Measurements from ENCODE around the gene EHD1. TPM values are rescaled to one million over a fixed set of nuclear protein-coding genes. Genes with fewer than 3 reads are reported as not detected.

Gene EHD1
- total RNA-seq, 1 donor from 2014 or later, result 86.8 TPM

- H3K27ac Mint-ChIP-seq, result peak overlapping the region; percentile 100
Measured at GRCh38 chr11:64841592-64842365, 36.6 kb downstream of the EHD1 start.

DNA sequence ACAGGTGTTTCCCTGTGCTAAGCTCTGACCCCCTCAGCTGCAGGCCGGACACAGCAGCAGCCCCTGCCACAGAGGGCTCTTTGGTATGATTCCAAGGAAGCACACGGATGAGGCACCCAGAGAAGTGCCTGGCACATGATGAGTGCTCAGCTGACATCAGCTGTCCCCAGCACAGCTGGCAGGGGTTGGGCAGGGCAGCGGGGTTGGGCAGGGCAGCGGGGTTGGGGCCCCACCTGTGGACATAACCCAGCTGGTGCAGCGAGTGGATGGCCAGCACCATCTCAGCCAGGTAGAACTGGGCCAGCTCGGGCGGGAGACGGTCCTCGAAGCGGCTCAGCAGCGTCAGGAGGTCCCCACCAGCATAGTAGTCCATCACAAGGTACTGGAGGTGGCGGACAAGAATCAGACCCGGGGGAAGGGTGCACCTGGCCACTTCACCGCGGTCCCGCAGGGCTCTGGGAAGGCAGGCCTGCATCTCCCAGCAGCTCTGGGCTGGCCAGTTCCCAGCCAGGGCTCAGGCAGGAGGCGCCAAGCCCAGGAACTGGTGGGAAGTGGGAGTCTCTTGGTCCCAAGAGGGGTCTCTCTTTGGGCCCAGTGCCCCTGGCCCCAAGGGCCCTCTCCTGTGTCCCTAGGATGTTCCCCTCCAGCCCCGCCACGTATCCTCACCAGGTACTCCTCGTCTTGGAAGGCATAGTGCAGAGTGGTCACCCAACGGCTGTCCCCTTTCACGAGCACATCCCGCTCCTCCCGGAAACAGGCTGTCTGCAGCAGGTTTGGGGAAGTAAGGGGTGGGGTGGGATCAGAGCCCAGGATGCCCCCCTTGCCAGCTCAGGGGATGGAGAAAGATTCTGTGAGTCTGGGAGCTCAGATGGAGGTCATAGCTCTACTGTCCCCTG is 38.3 kb downstream of the EHD1 start:
- Mint-ChIP-seq H3K9me3 (no peaks in the 10 kb centered on the region), H3K27me3 (ENCODE audit: low read depth) (no peaks in the 10 kb centered on the region), H3K4me3 (no peak overlapping the region), H3K36me3 (no peaks in the 10 kb centered on the region), H3K4me1 (peaks cover 25% of the 10 kb centered on the region), H3K27ac (no peak overlapping the region)
- DNase-seq (ENCODE audit: low spot score in 2 of 2, unreplicated experiment in 2 of 2), result no peak
- TF ChIP-seq, protein P1, sequence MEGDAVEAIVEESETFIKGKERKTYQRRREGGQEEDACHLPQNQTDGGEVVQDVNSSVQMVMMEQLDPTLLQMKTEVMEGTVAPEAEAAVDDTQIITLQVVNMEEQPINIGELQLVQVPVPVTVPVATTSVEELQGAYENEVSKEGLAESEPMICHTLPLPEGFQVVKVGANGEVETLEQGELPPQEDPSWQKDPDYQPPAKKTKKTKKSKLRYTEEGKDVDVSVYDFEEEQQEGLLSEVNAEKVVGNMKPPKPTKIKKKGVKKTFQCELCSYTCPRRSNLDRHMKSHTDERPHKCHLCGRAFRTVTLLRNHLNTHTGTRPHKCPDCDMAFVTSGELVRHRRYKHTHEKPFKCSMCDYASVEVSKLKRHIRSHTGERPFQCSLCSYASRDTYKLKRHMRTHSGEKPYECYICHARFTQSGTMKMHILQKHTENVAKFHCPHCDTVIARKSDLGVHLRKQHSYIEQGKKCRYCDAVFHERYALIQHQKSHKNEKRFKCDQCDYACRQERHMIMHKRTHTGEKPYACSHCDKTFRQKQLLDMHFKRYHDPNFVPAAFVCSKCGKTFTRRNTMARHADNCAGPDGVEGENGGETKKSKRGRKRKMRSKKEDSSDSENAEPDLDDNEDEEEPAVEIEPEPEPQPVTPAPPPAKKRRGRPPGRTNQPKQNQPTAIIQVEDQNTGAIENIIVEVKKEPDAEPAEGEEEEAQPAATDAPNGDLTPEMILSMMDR (IDR thresholded peaks at IDR 0.05; ENCODE audit: unreplicated experiment), result no peak

More at GRCh38 chr11:64841592-64842365, 36.6 kb downstream of the EHD1 start:
- TF ChIP-seq, protein P1 (IDR thresholded peaks at IDR 0.05; ENCODE audit: unreplicated experiment), result no peak
- H3K27me3 Mint-ChIP-seq (ENCODE audit: low read depth), result no peaks in the 10 kb centered on the region
- no peaks in the 10 kb centered on the region for H3K36me3 Mint-ChIP-seq
- no peak overlapping the region for H3K4me3 Mint-ChIP-seq
- H3K9me3 Mint-ChIP-seq, result no peaks in the 10 kb centered on the region
- H3K4me1 Mint-ChIP-seq, result peaks cover 26% of the 10 kb centered on the region
- no peak for DNase-seq (ENCODE audit: low spot score in 2 of 2, unreplicated experiment in 2 of 2)

DNA sequence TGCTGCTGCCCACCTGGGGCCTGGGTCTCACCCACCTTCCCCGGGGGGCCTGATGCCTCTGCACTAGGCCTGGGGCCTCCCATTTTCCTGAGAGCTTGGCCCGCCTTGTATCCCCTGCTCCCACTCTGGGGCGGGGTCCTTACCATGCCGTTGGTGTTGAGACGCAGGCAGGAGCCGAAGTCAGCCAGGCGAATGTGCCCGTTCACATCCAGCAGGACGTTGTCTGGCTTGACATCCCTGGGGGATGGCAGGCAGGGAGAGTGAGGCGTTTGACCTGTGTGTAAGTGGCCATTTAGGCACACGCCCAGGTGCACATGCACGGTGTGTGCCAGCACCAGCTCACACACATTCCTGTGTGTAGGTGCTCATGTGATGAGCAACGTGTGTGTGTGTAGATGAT is 39.1 kb downstream of the EHD1 start:
- no peak overlapping the region for H3K27ac Mint-ChIP-seq
- peaks cover 23% of the 10 kb centered on the region for H3K4me1 Mint-ChIP-seq
- no peaks in the 10 kb centered on the region for H3K9me3 Mint-ChIP-seq
- H3K27me3 Mint-ChIP-seq (ENCODE audit: low read depth), result no peaks in the 10 kb centered on the region
- TF ChIP-seq, protein P1 (IDR thresholded peaks at IDR 0.05; ENCODE audit: unreplicated experiment), result no peak
- no peaks in the 10 kb centered on the region for H3K36me3 Mint-ChIP-seq
- H3K4me3 Mint-ChIP-seq, result no peak overlapping the region
- DNase-seq (ENCODE audit: low spot score in 2 of 2, unreplicated experiment in 2 of 2), result no peak

DNA sequence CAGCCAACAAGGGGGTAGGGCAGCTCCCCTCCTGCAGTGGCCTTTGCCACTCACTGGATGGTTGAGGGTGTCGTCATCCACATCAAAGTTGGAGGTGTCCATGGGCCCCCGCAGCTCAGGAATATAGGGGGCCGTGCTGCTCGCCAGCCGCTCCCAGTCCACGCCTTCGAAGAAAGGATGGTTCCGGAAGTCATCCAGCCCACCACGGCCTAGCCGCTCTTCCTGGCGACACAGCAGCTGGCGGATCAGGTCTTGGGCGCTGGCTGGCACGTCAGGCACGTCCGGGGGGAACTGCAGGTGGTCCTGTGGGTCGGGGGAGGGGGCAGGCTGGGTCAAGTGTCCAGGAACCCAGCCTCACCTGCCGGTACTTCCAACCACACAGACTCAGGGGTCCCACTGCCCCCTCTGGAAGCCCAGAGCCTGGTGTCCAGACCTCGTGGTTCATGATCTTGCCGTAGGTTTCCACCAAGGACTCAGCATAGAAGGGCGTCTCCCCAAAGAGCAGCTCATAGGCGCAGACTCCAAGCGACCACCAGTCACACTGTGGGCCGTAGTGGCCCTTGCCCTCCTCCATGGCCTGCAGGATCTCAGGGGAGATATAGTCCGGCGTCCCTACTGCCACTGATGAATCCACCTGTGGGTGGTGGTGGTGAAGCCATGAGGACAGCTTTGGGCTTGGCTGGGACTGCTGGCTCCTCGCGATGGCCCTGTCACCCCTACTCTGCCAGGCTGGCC is 39.7 kb downstream of the EHD1 start:
- no peak for DNase-seq (ENCODE audit: low spot score in 2 of 2, unreplicated experiment in 2 of 2)
- Mint-ChIP-seq H3K27me3 (ENCODE audit: low read depth) (no peaks in the 10 kb centered on the region), H3K36me3 (no peaks in the 10 kb centered on the region), H3K27ac (no peak overlapping the region), H3K9me3 (no peaks in the 10 kb centered on the region), H3K4me3 (no peak overlapping the region), H3K4me1 (peaks cover 20% of the 10 kb centered on the region)
- TF ChIP-seq, protein P1 (IDR thresholded peaks at IDR 0.05; ENCODE audit: unreplicated experiment), result no peak

DNA sequence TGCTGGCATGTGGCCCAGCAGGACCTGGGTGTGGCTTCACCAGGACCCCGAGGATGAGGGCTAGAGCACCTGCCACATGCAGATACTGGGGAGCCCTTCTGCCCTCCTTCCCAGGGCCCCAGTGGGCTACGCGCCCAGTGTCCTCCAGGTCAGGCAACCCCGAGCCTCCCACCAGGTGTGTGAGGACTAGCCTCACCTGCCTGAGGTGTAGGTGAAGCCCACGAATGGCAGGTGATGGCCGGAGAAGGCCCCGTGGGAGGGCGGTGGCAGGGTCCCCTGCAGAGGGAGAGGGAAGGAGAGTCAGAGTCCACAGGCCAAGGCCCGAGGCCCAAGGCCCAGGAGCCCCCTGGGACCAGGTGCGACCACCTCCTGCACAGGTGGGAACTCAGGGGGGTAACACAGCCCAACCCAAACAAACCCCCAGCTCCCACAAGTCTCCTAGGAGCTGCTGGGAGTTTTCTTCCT is 40.5 kb downstream of the EHD1 start:
- Mint-ChIP-seq H3K4me3 (no peak overlapping the region), H3K27me3 (ENCODE audit: low read depth) (no peaks in the 10 kb centered on the region), H3K36me3 (no peaks in the 10 kb centered on the region), H3K4me1 (peaks cover 13% of the 10 kb centered on the region), H3K9me3 (no peaks in the 10 kb centered on the region), H3K27ac (no peak overlapping the region)
- DNase-seq (ENCODE audit: low spot score in 2 of 2, unreplicated experiment in 2 of 2), result no peak
- TF ChIP-seq, protein P1 (IDR thresholded peaks at IDR 0.05; ENCODE audit: unreplicated experiment), result no peak

All from mesothelial cell of epicardium (in vitro differentiated cells).